Measurements from ENCODE around the gene CCL26.
A peak's percentile ranks its signal among the peaks of the same experiment; 100 is the strongest.
"Not testable (repeated sequence)": the region's sequence is repeated elsewhere in the genome, so short reads cannot be mapped to it uniquely, and the experiment has no call there.

CCL26 gene

GRCh38 chr7:75776295-75776971 is 4.4 kb upstream of the CCL26 start:
- no peak for TF ChIP-seq POLR2A (IDR thresholded peaks at IDR 0.05; ENCODE audit: low read depth, low read length)
- FAIRE-seq (no peak), DNase-seq (ENCODE audit: insufficient read length, low spot score) (no peak)

- not testable (repeated sequence) for DNase-seq (ENCODE audit: insufficient read length, low spot score); FAIRE-seq
Observed at GRCh38 chr7:75773958-75774357, 1.9 kb upstream of the CCL26 start.

- no peak for DNase-seq (ENCODE audit: insufficient read length, low spot score)
Observed at GRCh38 chr7:75771224-75771623, 787 bp downstream of the CCL26 start.

GRCh38 chr7:75762350-75762917 is 9.6 kb downstream of the CCL26 start:
- no peak for TF ChIP-seq POLR2A (IDR thresholded peaks at IDR 0.05; ENCODE audit: low read depth, low read length)
- DNase-seq (ENCODE audit: insufficient read length, low spot score): peak; percentile 73

More at GRCh38 chr7:75771224-75771623, 787 bp downstream of the CCL26 start:
- no peak for TF ChIP-seq POLR2A (IDR thresholded peaks at IDR 0.05; ENCODE audit: low read depth, low read length)
- FAIRE-seq: no peak

GRCh38 chr7:75761801-75762200 is 10.2 kb downstream of the CCL26 start:
- not testable (repeated sequence) for FAIRE-seq; DNase-seq (ENCODE audit: insufficient read length, low spot score)

More at GRCh38 chr7:75762350-75762917, 9.6 kb downstream of the CCL26 start:
- FAIRE-seq: peak; percentile 23

- no peak for TF ChIP-seq POLR2A (IDR thresholded peaks at IDR 0.05; ENCODE audit: low read depth, low read length)
- FAIRE-seq (no peak), DNase-seq (ENCODE audit: insufficient read length, low spot score) (no peak)
Observed at GRCh38 chr7:75758491-75758890, 13.5 kb downstream of the CCL26 start.

GRCh38 chr7:75757860-75758259 is 14.2 kb downstream of the CCL26 start:
- no peak for FAIRE-seq
- TF ChIP-seq POLR2A (IDR thresholded peaks at IDR 0.05; ENCODE audit: low read depth, low read length): no peak
- no peak for DNase-seq (ENCODE audit: insufficient read length, low spot score)

- FAIRE-seq (no peak), DNase-seq (ENCODE audit: insufficient read length, low spot score) (no peak)
- no peak for TF ChIP-seq POLR2A (IDR thresholded peaks at IDR 0.05; ENCODE audit: low read depth, low read length)
Observed at GRCh38 chr7:75756991-75757676, 14.9 kb downstream of the CCL26 start.

- FAIRE-seq: no peak
- TF ChIP-seq POLR2A (IDR thresholded peaks at IDR 0.05; ENCODE audit: low read depth, low read length): no peak
Observed at GRCh38 chr7:75756206-75756990, 15.6 kb downstream of the CCL26 start.

GRCh38 chr7:75743455-75743859 is 28.6 kb downstream of the CCL26 start:
- no peak for FAIRE-seq
- no peak for TF ChIP-seq POLR2A (IDR thresholded peaks at IDR 0.05; ENCODE audit: low read depth, low read length)
- DNase-seq (ENCODE audit: insufficient read length, low spot score): no peak

More at GRCh38 chr7:75756206-75756990, 15.6 kb downstream of the CCL26 start:
- DNase-seq (ENCODE audit: insufficient read length, low spot score): no peak

GRCh38 chr7:75740846-75741497 is 31.0 kb downstream of the CCL26 start:
- TF ChIP-seq POLR2A (IDR thresholded peaks at IDR 0.05; ENCODE audit: low read depth, low read length): no peak
- DNase-seq (ENCODE audit: insufficient read length, low spot score) (no peak), FAIRE-seq (no peak)

- DNase-seq (ENCODE audit: insufficient read length, low spot score): no peak
- TF ChIP-seq POLR2A (IDR thresholded peaks at IDR 0.05; ENCODE audit: low read depth, low read length): no peak
- no peak for FAIRE-seq
Observed at GRCh38 chr7:75739796-75740672, 32.0 kb downstream of the CCL26 start.
